Pancreas (tissue), 10 donors: ENCODE data around the gene BRSK1. TPM values are rescaled to one million over a fixed set of nuclear protein-coding genes. Genes with fewer than 3 reads are reported as not detected.

Experiments
- ATAC-seq, 4 donors: fragments of 200-7000 bp; cut with Tn5 transposase; one replicate each; pipeline versions ENCODE4 v1.8.0 to v1.9.1; 2020; ENCODE audit warnings: mild to moderate bottlenecking in 4 of 4, moderate library complexity in 4 of 4
- DNase-seq, 6 donors: peaks; one replicate each; pipeline ENCODE4 v3.0.0-alpha.2; 2020
- FAIRE-seq: peaks from 2 replicates; lab custom pipeline; 2012; peaks lifted over from hg19 to GRCh38; lab: Jason Lieb, UNC
- H3K27ac ChIP-seq, 4 donors: fragments of 200-600 bp; sonication (generic); 1 replicate in 3 of 4; 2 replicates in 1 of 4; pipeline versions ENCODE4 v1.5.0 to v1.8.0; 2020
- H3K27me3 ChIP-seq, 4 donors: fragments of 200-600 bp; one replicate each; pipeline ENCODE4 v1.8.0; 2021
- H3K36me3 ChIP-seq, 3 donors: fragments of 200-600 bp; sonication (generic) in 1 of 3; one replicate each; pipeline versions ENCODE4 v1.5.0 to v1.8.0; 2020 to 2021
- H3K4me1 ChIP-seq, 3 donors: fragments of 200-600 bp; one replicate each; pipeline ENCODE4 v1.8.0; 2021
- H3K4me3 ChIP-seq, 4 donors: fragments of 200-600 bp; sonication (generic) in 2 of 4; one replicate each; pipeline versions ENCODE4 v1.5.0 to v1.8.0; 2020 to 2021
- H3K9me3 ChIP-seq, 4 donors: fragments of 200-600 bp; one replicate each; pipeline ENCODE4 v1.8.0; 2021
- WGBS, 2 donors: extraction: QIAGEN DNeasy Blood & Tissue Kit; methylation state at CpG; one replicate each; pipeline ENCODE4 v1.1.7; 2013; 5-methylcytosine and 5-hydroxymethylcytosine counted together
- intact Hi-C, 3 donors: fragments of 100-400 bp; cut with DNase I; formaldehyde crosslinking; loops; one replicate each; pipeline versions ENCODE4 v1.11.1 to v1.14.2; 2022
- polyA plus RNA-seq, 2 donors: library from polyadenylated mRNA; stranded (reverse); fragments of 200-250 nt; gene quantifications; one replicate each; pipeline ENCODE4 v1.2.3, GENCODE V29; 2013
- total RNA-seq, 6 donors: library from RNA; stranded (reverse); fragmentation: NEBNext Ultra II Directional in 4 of 6; extraction: Animal tissue kit (Norgen Biotek cat#: 25700) in 4 of 6; gene quantifications; one replicate each; pipeline versions ENCODE4 v1.2.1 to v1.2.4, GENCODE V29; 2021 to 2023
- TF ChIP-seq, protein P1 (sequence below), 4 donors: fragments of 200-600 bp; sonication (generic) in 3 of 4; IDR thresholded peaks; one replicate each; pipeline versions ENCODE4 v1.5.0 to v1.8.0; 2021; ENCODE audit warnings: antibody characterized with exemption in 4 of 4
- donor health status: healthy with polysubstance abuse.
- donor health status: DM: no; HTN: no; CAD: no; lungs with moderate emphysema.
- donor health status: DM: no; HTN: no; CAD: no.
- donor health status: control.
- donor health status: control.
- donor health status: Bipolar disorder and iron deficiency.
- donor health status: DM: yes; HTN: yes; CAD: no.
- donor health status: DM: no; HTN: no; CAD: no.
- donor health status: DM: no; HTN: no; CAD: no.
- donor health status: DM: yes; HTN: yes; CAD: no.

Gene BRSK1
- total and polyA plus RNA-seq, 8 donors, result 0.46 to 9.2 (median 2.0) TPM

DNA sequence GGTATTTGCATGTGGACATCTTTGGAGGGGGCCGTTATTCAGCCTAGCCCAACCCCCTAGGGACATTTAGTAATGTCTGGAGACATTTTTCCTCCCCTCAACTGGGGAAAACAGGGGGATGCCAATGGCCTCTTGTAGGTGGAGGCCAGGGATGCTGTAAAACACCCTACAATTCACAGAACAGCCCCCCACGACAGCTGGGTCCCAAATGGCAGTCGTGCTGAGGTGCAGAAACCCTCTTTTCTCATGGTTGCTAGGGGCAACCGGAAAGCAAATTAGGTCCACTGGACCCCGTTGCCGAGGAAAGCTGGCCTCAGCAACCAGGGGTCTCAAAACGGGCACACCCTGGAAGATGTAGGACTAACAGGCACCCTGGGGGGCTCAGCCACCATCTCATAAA lies 26.7 kb downstream of the BRSK1 start:
- Histone ChIP-seq H3K27ac (no peak overlapping the region), H3K27me3 (no peaks in the 10 kb centered on the region), H3K4me3 (no peak overlapping the region), H3K9me3 (no peaks in the 10 kb centered on the region), H3K4me1 (no peaks in the 10 kb centered on the region), H3K36me3 (no peaks in the 10 kb centered on the region)
- FAIRE-seq (no peak), DNase-seq (no peak), ATAC-seq (no peak)
- 60 to 76% methylated on average over 7 of the region's 7 CpGs for WGBS, 2 donors
- intact Hi-C loops, result no loop called here
- TF ChIP-seq, protein P1, sequence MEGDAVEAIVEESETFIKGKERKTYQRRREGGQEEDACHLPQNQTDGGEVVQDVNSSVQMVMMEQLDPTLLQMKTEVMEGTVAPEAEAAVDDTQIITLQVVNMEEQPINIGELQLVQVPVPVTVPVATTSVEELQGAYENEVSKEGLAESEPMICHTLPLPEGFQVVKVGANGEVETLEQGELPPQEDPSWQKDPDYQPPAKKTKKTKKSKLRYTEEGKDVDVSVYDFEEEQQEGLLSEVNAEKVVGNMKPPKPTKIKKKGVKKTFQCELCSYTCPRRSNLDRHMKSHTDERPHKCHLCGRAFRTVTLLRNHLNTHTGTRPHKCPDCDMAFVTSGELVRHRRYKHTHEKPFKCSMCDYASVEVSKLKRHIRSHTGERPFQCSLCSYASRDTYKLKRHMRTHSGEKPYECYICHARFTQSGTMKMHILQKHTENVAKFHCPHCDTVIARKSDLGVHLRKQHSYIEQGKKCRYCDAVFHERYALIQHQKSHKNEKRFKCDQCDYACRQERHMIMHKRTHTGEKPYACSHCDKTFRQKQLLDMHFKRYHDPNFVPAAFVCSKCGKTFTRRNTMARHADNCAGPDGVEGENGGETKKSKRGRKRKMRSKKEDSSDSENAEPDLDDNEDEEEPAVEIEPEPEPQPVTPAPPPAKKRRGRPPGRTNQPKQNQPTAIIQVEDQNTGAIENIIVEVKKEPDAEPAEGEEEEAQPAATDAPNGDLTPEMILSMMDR (IDR thresholded peaks at IDR 0.05), result no peak

DNA sequence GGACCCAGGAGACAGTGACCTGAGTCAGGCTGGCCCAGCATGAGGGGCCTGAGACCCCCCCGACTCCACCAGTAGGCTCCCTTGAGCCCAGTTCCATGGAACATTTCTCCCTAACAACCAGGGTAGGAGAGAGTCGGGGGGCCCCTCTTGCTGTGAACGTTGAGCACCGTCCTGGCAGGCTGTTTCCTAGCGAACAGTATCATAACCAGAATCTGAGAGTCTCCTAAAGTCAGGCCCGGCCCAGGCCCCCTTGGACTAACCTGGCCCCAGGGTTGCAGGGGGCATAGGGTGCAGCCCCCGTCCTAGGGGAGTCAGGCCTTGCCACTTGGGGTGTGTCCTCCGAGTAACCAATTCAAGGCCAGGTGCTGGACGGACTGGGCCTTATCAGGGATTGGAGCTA lies 27.6 kb downstream of the BRSK1 start:
- DNase-seq (no peak), ATAC-seq (no peak), FAIRE-seq (no peak)
- Histone ChIP-seq H3K9me3 (no peaks in the 10 kb centered on the region), H3K4me1 (no peaks in the 10 kb centered on the region), H3K36me3 (no peaks in the 10 kb centered on the region), H3K4me3 (no peak overlapping the region), H3K27ac (no peak overlapping the region), H3K27me3 (no peaks in the 10 kb centered on the region)
- WGBS, 2 donors, result 66 to 81% methylated on average over 9 of the region's 9 CpGs
- intact Hi-C loops, result no loop called here
- TF ChIP-seq, protein P1 (IDR thresholded peaks at IDR 0.05), result no peak

DNA sequence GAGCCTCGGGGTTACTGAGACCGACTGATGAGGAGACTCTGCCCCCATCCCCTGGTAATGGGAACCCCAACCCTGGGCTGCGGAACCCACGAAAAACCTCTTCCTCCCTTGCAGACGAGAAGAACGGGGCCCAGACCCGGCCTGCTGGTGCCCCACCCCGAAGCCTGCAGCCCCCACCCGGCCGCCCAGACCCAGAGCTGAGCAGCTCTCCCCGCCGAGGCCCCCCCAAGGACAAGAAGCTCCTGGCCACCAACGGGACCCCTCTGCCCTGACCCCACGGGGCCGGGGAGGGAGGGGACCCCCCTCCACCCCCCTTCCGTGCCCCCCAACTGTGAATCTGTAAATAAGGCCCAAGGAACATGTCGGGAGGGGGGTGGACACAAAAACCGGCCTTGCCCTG lies 28.0 kb downstream of the BRSK1 start:
- Histone ChIP-seq H3K4me3 (no peak overlapping the region), H3K4me1 (no peaks in the 10 kb centered on the region), H3K27me3 (no peaks in the 10 kb centered on the region), H3K27ac (no peak overlapping the region), H3K36me3 (no peaks in the 10 kb centered on the region), H3K9me3 (no peaks in the 10 kb centered on the region)
- no peak for ATAC-seq
- 67 to 78% methylated on average over 18 of the region's 18 CpGs for WGBS, 2 donors
- no peak for FAIRE-seq
- TF ChIP-seq, protein P1 (IDR thresholded peaks at IDR 0.05), result no peak
- intact Hi-C loops, result no loop called here
- no peak for DNase-seq

DNA sequence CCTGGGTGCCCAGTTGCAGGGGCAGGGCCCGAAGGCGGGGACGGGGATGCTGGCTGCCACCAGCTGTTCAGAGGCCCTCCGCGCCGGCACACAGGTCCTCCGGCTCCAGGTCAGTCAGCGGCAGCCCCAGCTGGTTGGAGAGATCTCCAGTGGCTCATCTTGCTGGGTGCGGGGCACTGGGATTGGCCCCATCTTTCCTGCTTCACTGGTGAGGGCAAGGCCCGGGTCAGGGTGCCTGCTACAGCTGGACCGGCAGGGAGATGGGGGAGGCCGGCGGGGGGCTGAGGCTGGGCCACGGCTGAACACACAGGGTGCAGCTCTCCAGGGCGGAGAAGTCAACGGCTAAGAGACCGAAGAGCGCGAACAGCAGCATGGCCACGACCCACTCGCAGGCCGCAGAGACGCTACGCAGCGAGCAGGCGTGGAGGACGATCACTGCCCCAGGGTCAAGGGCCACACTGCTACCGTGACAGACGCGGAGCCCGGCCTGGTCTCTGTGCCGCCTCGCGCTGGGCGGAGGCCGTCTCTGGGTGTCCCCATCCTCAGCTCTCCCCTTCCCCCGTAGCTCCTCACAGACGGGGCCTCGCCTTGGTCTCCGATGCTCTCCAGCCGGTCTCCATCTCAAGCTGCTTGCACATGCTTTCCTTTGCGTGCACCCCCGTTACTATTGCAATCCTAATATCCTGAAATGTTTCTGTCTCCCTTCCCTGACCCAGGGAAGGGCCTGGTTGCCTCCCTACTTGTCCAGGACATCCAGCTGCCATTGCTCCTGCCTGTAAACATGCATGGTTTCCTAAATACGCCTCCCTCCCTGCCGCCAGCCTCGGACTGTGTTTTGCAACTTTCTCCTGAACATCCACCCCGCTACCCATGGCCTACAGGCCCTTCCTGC lies 29.1 kb downstream of the BRSK1 start:
- no peak for ATAC-seq

More for the DNA sequence above, 29.1 kb downstream of the BRSK1 start:
- no peaks in the 10 kb centered on the region for H3K27me3 ChIP-seq
- intact Hi-C loops, result no loop called here
- DNase-seq (no peak), FAIRE-seq (no peak)
- TF ChIP-seq, protein P1 (IDR thresholded peaks at IDR 0.05), result no peak
- no peaks in the 10 kb centered on the region for H3K9me3 ChIP-seq
- H3K4me1 ChIP-seq, result no peaks in the 10 kb centered on the region
- no peaks in the 10 kb centered on the region for H3K36me3 ChIP-seq
- 80 to 86% methylated on average over 47 of the region's 47 CpGs for WGBS, 2 donors
- no peak overlapping the region for H3K27ac ChIP-seq
- no peak overlapping the region for H3K4me3 ChIP-seq
